Effector memory CD8-positive, alpha-beta T cell (primary cell): ENCODE results near the gene SPATS2L.

Experiments used
- ATAC-seq: fragments of 150-1000 bp; cut with Tn5 transposase; replicated peaks from 2 replicates; pipeline ENCODE4 v1.10.0; 2021; ENCODE audit warnings: mild to moderate bottlenecking, moderate library complexity
- DNase-seq, 3 experiments: peaks; one replicate each; pipeline ENCODE4 v3.0.0; 2021
- H3K27ac Mint-ChIP-seq, 2 donors: one replicate each; pipeline ENCODE4 v1.8.0; 2022; ENCODE audit warnings: mild to moderate bottlenecking in 2 of 2, mixed read lengths in 2 of 2, moderate library complexity in 2 of 2
- H3K27me3 Mint-ChIP-seq, 2 donors: one replicate each; pipeline ENCODE4 v1.8.0; 2022; ENCODE audit warnings: mixed read lengths in 2 of 2
- H3K36me3 Mint-ChIP-seq: one replicate; pipeline ENCODE4 v1.8.0; 2022; ENCODE audit warnings: mild to moderate bottlenecking, moderate library complexity, mixed read lengths; ENCODE audit not compliant: insufficient read depth
- H3K4me1 Mint-ChIP-seq, 2 donors: one replicate each; pipeline ENCODE4 v1.8.0; 2022; ENCODE audit warnings: low read depth in 2 of 2, mixed read lengths in 2 of 2
- H3K4me3 Mint-ChIP-seq, 2 donors: one replicate each; pipeline ENCODE4 v1.8.0; 2022; ENCODE audit warnings: mild to moderate bottlenecking in 2 of 2, mixed read lengths in 2 of 2, moderate library complexity in 2 of 2
- H3K9me3 Mint-ChIP-seq, 2 donors: one replicate each; pipeline ENCODE4 v1.8.0; 2022; ENCODE audit warnings: mixed read lengths in 2 of 2

The SPATS2L gene

GRCh38 chr2:200447139-200447855, 140.8 kb downstream of the SPATS2L start:
- Mint-ChIP-seq H3K36me3 (no peaks in the 10 kb centered on the region), H3K9me3 (no peaks in the 10 kb centered on the region), H3K27ac (peak overlapping the region; percentile 16 to 27), H3K4me3 (no peak overlapping the region), H3K27me3 (no peaks in the 10 kb centered on the region), H3K4me1 (no peaks in the 10 kb centered on the region)
- DNase-seq (no peak), ATAC-seq (no peak)

GRCh38 chr2:200448455-200448854, 142.0 kb downstream of the SPATS2L start:
- DNase-seq (no peak), ATAC-seq (no peak)
- Mint-ChIP-seq H3K36me3 (no peaks in the 10 kb centered on the region), H3K27ac (no peak overlapping the region), H3K9me3 (no peaks in the 10 kb centered on the region), H3K4me1 (no peaks in the 10 kb centered on the region), H3K27me3 (no peaks in the 10 kb centered on the region), H3K4me3 (no peak overlapping the region)

GRCh38 chr2:200449149-200449548, 142.7 kb downstream of the SPATS2L start:
- H3K27me3 Mint-ChIP-seq, result no peaks in the 10 kb centered on the region
- DNase-seq (no peak), ATAC-seq (no peak)
- no peaks in the 10 kb centered on the region for H3K4me1 Mint-ChIP-seq
- no peak overlapping the region for H3K4me3 Mint-ChIP-seq
- no peaks in the 10 kb centered on the region for H3K9me3 Mint-ChIP-seq
- H3K27ac Mint-ChIP-seq, result no peak overlapping the region
- no peaks in the 10 kb centered on the region for H3K36me3 Mint-ChIP-seq

- ATAC-seq (no peak), DNase-seq (no peak)
- H3K4me3 Mint-ChIP-seq, result no peak overlapping the region
- H3K36me3 Mint-ChIP-seq, result no peaks in the 10 kb centered on the region
- H3K4me1 Mint-ChIP-seq, result no peaks in the 10 kb centered on the region
- no peaks in the 10 kb centered on the region for H3K27me3 Mint-ChIP-seq
- no peaks in the 10 kb centered on the region for H3K9me3 Mint-ChIP-seq
- no peak overlapping the region for H3K27ac Mint-ChIP-seq
Observed at GRCh38 chr2:200450288-200450687, 143.8 kb downstream of the SPATS2L start.

GRCh38 chr2:200451511-200451910, 145.0 kb downstream of the SPATS2L start:
- Mint-ChIP-seq H3K27me3 (no peaks in the 10 kb centered on the region), H3K27ac (no peak overlapping the region), H3K36me3 (no peaks in the 10 kb centered on the region), H3K4me1 (peaks cover 5 to 6% of the 10 kb centered on the region in 2 donors), H3K9me3 (no peaks in the 10 kb centered on the region), H3K4me3 (no peak overlapping the region)
- ATAC-seq (no peak), DNase-seq (no peak)

- no peaks in the 10 kb centered on the region for H3K27me3 Mint-ChIP-seq
- no peak overlapping the region for H3K4me3 Mint-ChIP-seq
- H3K9me3 Mint-ChIP-seq, result no peaks in the 10 kb centered on the region
- no peak for ATAC-seq
- DNase-seq, result no peak
- peaks cover 5 to 6% of the 10 kb centered on the region in 2 donors for H3K4me1 Mint-ChIP-seq
- H3K36me3 Mint-ChIP-seq, result no peaks in the 10 kb centered on the region
- H3K27ac Mint-ChIP-seq, result no peak overlapping the region
Observed at GRCh38 chr2:200452377-200452776, 145.9 kb downstream of the SPATS2L start.

GRCh38 chr2:200453142-200453852, 146.8 kb downstream of the SPATS2L start:
- Mint-ChIP-seq H3K27ac (no peak overlapping the region), H3K4me3 (no peak overlapping the region), H3K4me1 (peaks cover 5 to 6% of the 10 kb centered on the region in 2 donors), H3K27me3 (no peaks in the 10 kb centered on the region), H3K36me3 (no peaks in the 10 kb centered on the region), H3K9me3 (no peaks in the 10 kb centered on the region)
- DNase-seq, result no peak
- no peak for ATAC-seq

GRCh38 chr2:200453853-200454534, 147.5 kb downstream of the SPATS2L start:
- Mint-ChIP-seq H3K9me3 (no peaks in the 10 kb centered on the region), H3K27ac (no peak overlapping the region), H3K36me3 (no peaks in the 10 kb centered on the region), H3K4me1 (peaks cover 5 to 6% of the 10 kb centered on the region in 2 donors), H3K27me3 (no peaks in the 10 kb centered on the region), H3K4me3 (no peak overlapping the region)
- DNase-seq (no peak), ATAC-seq (no peak)

GRCh38 chr2:200454927-200455801, 148.7 kb downstream of the SPATS2L start:
- ATAC-seq, result no peak
- no peak for DNase-seq
- H3K27me3 Mint-ChIP-seq, result no peaks in the 10 kb centered on the region
- H3K4me1 Mint-ChIP-seq, result peaks cover 5 to 6% of the 10 kb centered on the region in 2 donors
- H3K4me3 Mint-ChIP-seq, result no peak overlapping the region
- peak overlapping the region; percentile 27 to 47 for H3K27ac Mint-ChIP-seq
- no peaks in the 10 kb centered on the region for H3K36me3 Mint-ChIP-seq
- no peaks in the 10 kb centered on the region for H3K9me3 Mint-ChIP-seq

- H3K9me3 Mint-ChIP-seq, result no peaks in the 10 kb centered on the region
- DNase-seq, result no peak
- no peaks in the 10 kb centered on the region for H3K36me3 Mint-ChIP-seq
- H3K27ac Mint-ChIP-seq, result peak overlapping the region; percentile 27 to 47
- peak; percentile 41 for ATAC-seq
- no peak overlapping the region for H3K4me3 Mint-ChIP-seq
- H3K27me3 Mint-ChIP-seq, result no peaks in the 10 kb centered on the region
- peaks cover 5 to 6% of the 10 kb centered on the region in 2 donors for H3K4me1 Mint-ChIP-seq
Observed at GRCh38 chr2:200455958-200456421, 149.5 kb downstream of the SPATS2L start.

GRCh38 chr2:200456567-200456966, 150.1 kb downstream of the SPATS2L start:
- DNase-seq, result no peak
- no peak overlapping the region for H3K4me3 Mint-ChIP-seq
- peaks cover 6 to 10% of the 10 kb centered on the region in 2 donors for H3K4me1 Mint-ChIP-seq
- H3K27ac Mint-ChIP-seq, result peak overlapping the region in 1 of 2 donors; percentile 5
- H3K27me3 Mint-ChIP-seq, result no peaks in the 10 kb centered on the region
- no peaks in the 10 kb centered on the region for H3K9me3 Mint-ChIP-seq
- no peaks in the 10 kb centered on the region for H3K36me3 Mint-ChIP-seq
- no peak for ATAC-seq

GRCh38 chr2:200459101-200459500, 152.6 kb downstream of the SPATS2L start:
- no peaks in the 10 kb centered on the region for H3K9me3 Mint-ChIP-seq
- H3K4me1 Mint-ChIP-seq, result peaks cover 14 to 25% of the 10 kb centered on the region in 2 donors
- ATAC-seq (no peak), DNase-seq (no peak)
- H3K36me3 Mint-ChIP-seq, result no peaks in the 10 kb centered on the region
- H3K27ac Mint-ChIP-seq, result no peak overlapping the region
- H3K27me3 Mint-ChIP-seq, result no peaks in the 10 kb centered on the region
- H3K4me3 Mint-ChIP-seq, result no peak overlapping the region
